Neural cell (in vitro differentiated cells): ENCODE measurements around the gene OR8S1. TPM values are rescaled to one million over a fixed set of nuclear protein-coding genes. Genes with fewer than 3 reads are reported as not detected.

Experiments used
- H2AFZ ChIP-seq: fragments of 200-600, 300-800 bp; sonication (generic), shearing (Covaris generic); 2 replicates; pipeline ENCODE4 v1.6.0; 2014; ENCODE audit warnings: low read depth, mild to moderate bottlenecking, antibody characterized with exemption, low read length, moderate library complexity
- H3F3A ChIP-seq: fragments of 200-600 bp; shearing (Covaris generic); 2 replicates; pipeline ENCODE4 v1.6.1; 2016; ENCODE audit warnings: mild to moderate bottlenecking, moderate library complexity, mixed read lengths, antibody characterized with exemption, low read length; ENCODE audit not compliant: insufficient read depth, poor library complexity, severe bottlenecking
- H3K27ac ChIP-seq: fragments of 200-600, 300-800 bp; sonication (generic), shearing (Covaris generic); 2 replicates; pipeline ENCODE4 v1.5.1; 2014; ENCODE audit warnings: mild to moderate bottlenecking, low read length, moderate library complexity
- H3K27me3 ChIP-seq: fragments of 300-800, 200-600 bp; sonication (generic), shearing (Covaris generic); 2 replicates; pipeline ENCODE4 v1.6.0; 2014; ENCODE audit warnings: mild to moderate bottlenecking, low read depth, low read length, moderate library complexity; ENCODE audit not compliant: insufficient read depth
- H3K36me3 ChIP-seq: fragments of 300-800, 200-600 bp; sonication (generic), shearing (Covaris generic); 2 replicates; pipeline ENCODE4 v1.5.1; 2014; ENCODE audit warnings: mild to moderate bottlenecking, antibody characterized with exemption, low read length, moderate library complexity; ENCODE audit not compliant: insufficient read depth
- H3K4me2 ChIP-seq: fragments of 300-800, 200-600 bp; sonication (generic), shearing (Covaris generic); 2 replicates; pipeline ENCODE4 v1.6.0; 2014; ENCODE audit warnings: mild to moderate bottlenecking, low read length
- H3K4me3 ChIP-seq: fragments of 300-800, 200-600 bp; sonication (generic), shearing (Covaris generic); 2 replicates; pipeline ENCODE4 v1.5.1; 2014; ENCODE audit warnings: mild to moderate bottlenecking, low read length, moderate library complexity
- H3K79me2 ChIP-seq: fragments of 200-600 bp; shearing (Covaris generic); replicated peaks from 2 replicates; pipeline ENCODE4 v1.6.0; 2014; ENCODE audit warnings: mild to moderate bottlenecking, low read length, moderate library complexity; ENCODE audit not compliant: insufficient read depth
- H3K9ac ChIP-seq: fragments of 300-800, 200-600 bp; sonication (generic), shearing (Covaris generic); 2 replicates; pipeline ENCODE4 v1.6.1; 2016; ENCODE audit warnings: mild to moderate bottlenecking, low read length, mixed read lengths
- H3K9me2 ChIP-seq: fragments of 200-600 bp; shearing (Covaris generic); 2 replicates; pipeline ENCODE4 v1.6.1; 2016; ENCODE audit warnings: mild to moderate bottlenecking, low read length, mixed read lengths; ENCODE audit not compliant: insufficient read depth
- H3K9me3 ChIP-seq: fragments of 200-600, 300-800 bp; sonication (generic), shearing (Covaris generic); 2 replicates; pipeline ENCODE4 v1.6.1; 2016; ENCODE audit warnings: mild to moderate bottlenecking, mixed run types, low read length, moderate library complexity, mixed read lengths
- H4K20me1 ChIP-seq: fragments of 200-600 bp; shearing (Covaris generic); 2 replicates; pipeline ENCODE4 v1.6.1; 2016; ENCODE audit warnings: mild to moderate bottlenecking, mixed run types; ENCODE audit not compliant: insufficient read depth
- EP300 ChIP-seq: fragments of 450-650 bp; conservative IDR thresholded peaks from 2 replicates; pipeline ENCODE4 v1.6.1; 2014; ENCODE audit warnings: antibody characterized with exemption, mild to moderate bottlenecking, moderate library complexity; ENCODE audit not compliant: poor library complexity, severe bottlenecking
- EZH2 ChIP-seq: fragments of 200-600, 300-800 bp; shearing (Covaris generic), sonication (generic); IDR thresholded peaks from 2 replicates; pipeline ENCODE4 v1.6.1; 2014; ENCODE audit warnings: antibody characterized with exemption, low read length, borderline replicate concordance, mild to moderate bottlenecking; ENCODE audit not compliant: insufficient read depth, poor library complexity, severe bottlenecking
- MXI1 ChIP-seq: fragments of 450-650 bp; conservative IDR thresholded peaks from 2 replicates; pipeline ENCODE4 v1.6.1; 2014; ENCODE audit warnings: antibody characterized with exemption, mild to moderate bottlenecking; ENCODE audit not compliant: poor library complexity, severe bottlenecking
- POLR2AphosphoS5 ChIP-seq: IDR thresholded peaks from 2 replicates; pipeline ENCODE4 v1.6.1; 2012
- RAD21 ChIP-seq: fragments of 450-650 bp; conservative IDR thresholded peaks from 2 replicates; pipeline ENCODE4 v1.6.1; 2014; ENCODE audit warnings: antibody characterized with exemption, mild to moderate bottlenecking, moderate library complexity
- REST ChIP-seq: IDR thresholded peaks from 2 replicates; pipeline ENCODE4 v1.6.1; 2012; ENCODE audit warnings: borderline replicate concordance
- SMC3 ChIP-seq: fragments of 450-650 bp; conservative IDR thresholded peaks from 2 replicates; pipeline ENCODE4 v1.6.1; 2014; ENCODE audit warnings: antibody characterized with exemption, mild to moderate bottlenecking, moderate library complexity; ENCODE audit not compliant: poor library complexity
- TAF1 ChIP-seq: IDR thresholded peaks from 2 replicates; pipeline ENCODE4 v1.6.1; 2012; ENCODE audit warnings: low read depth
- polyA plus RNA-seq: library from polyadenylated mRNA; depleted of rRNA; stranded (reverse); fragments of >200 nt; gene quantifications from 2 replicates; pipeline ENCODE4 v1.2.3, GENCODE V29; 2014
- TF ChIP-seq, protein P1 (sequence below): fragments of 450-650 bp; IDR thresholded peaks from 2 replicates; pipeline ENCODE4 v1.5.1; 2014; ENCODE audit warnings: antibody characterized with exemption, mild to moderate bottlenecking, moderate library complexity; ENCODE audit not compliant: poor library complexity, severe bottlenecking

Gene OR8S1
- polyA plus RNA-seq, 1 donor from 2014 or later = not detected

DNA sequence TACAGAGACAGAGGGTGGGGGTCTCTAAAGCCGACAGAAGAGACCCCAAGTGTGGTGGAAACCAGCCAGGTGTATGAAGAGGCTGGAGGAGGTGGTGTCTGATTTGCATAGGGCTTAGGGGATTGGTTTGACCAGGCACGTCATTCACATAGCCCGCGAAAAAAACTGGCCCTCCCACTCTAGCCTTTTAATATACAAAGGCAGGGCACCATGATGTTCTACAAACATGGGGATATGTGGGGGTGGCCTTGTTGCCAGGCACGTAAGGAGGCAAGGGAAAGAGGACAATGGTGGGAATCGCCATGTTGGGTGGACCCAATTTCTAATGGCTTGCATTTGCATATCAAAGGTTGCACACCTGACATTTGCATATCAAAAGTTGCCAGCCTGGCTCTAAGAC lies 31.2 kb downstream of the OR8S1 start:
- H3K9me3 ChIP-seq = no peaks in the 10 kb centered on the region
- no peak overlapping the region for H3K9ac ChIP-seq
- no peak overlapping the region for H2AFZ ChIP-seq
- H3K4me3 ChIP-seq = no peak overlapping the region
- no peaks in the 10 kb centered on the region for H3K27me3 ChIP-seq
- H3K4me2 ChIP-seq = no peak overlapping the region
- no peak overlapping the region for H3K27ac ChIP-seq
- no peaks in the 10 kb centered on the region for H3K36me3 ChIP-seq
- no peaks in the 10 kb centered on the region for H4K20me1 ChIP-seq
- H3F3A ChIP-seq = no peaks in the 10 kb centered on the region
- TF ChIP-seq RAD21 = no peak
- TF ChIP-seq SMC3 = no peak
- no peak for TF ChIP-seq EZH2
- TF ChIP-seq, protein P1, sequence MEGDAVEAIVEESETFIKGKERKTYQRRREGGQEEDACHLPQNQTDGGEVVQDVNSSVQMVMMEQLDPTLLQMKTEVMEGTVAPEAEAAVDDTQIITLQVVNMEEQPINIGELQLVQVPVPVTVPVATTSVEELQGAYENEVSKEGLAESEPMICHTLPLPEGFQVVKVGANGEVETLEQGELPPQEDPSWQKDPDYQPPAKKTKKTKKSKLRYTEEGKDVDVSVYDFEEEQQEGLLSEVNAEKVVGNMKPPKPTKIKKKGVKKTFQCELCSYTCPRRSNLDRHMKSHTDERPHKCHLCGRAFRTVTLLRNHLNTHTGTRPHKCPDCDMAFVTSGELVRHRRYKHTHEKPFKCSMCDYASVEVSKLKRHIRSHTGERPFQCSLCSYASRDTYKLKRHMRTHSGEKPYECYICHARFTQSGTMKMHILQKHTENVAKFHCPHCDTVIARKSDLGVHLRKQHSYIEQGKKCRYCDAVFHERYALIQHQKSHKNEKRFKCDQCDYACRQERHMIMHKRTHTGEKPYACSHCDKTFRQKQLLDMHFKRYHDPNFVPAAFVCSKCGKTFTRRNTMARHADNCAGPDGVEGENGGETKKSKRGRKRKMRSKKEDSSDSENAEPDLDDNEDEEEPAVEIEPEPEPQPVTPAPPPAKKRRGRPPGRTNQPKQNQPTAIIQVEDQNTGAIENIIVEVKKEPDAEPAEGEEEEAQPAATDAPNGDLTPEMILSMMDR = no peak
- no peak for TF ChIP-seq TAF1
- no peak for TF ChIP-seq POLR2AphosphoS5
- TF ChIP-seq EP300 = no peak
- no peak for TF ChIP-seq MXI1
- no peaks in the 10 kb centered on the region for H3K9me2 ChIP-seq
- H3K79me2 ChIP-seq = no peaks in the 10 kb centered on the region

- Histone ChIP-seq H3K9me3 (no peaks in the 10 kb centered on the region), H4K20me1 (no peaks in the 10 kb centered on the region), H3K9me2 (no peaks in the 10 kb centered on the region), H3K4me2 (no peak overlapping the region), H3K4me3 (no peak overlapping the region), H3K36me3 (no peaks in the 10 kb centered on the region), H3K79me2 (no peaks in the 10 kb centered on the region), H2AFZ (no peak overlapping the region), H3K27ac (no peak overlapping the region), H3K9ac (no peak overlapping the region), H3F3A (no peaks in the 10 kb centered on the region), H3K27me3 (no peaks in the 10 kb centered on the region)
- TF ChIP-seq REST (no peak), EZH2 (no peak), TAF1 (no peak), RAD21 (no peak), MXI1 (no peak), POLR2AphosphoS5 (no peak), EP300 (no peak)
Observed at GRCh38 chr12:48557919-48558318, 32.5 kb downstream of the OR8S1 start.
